SK-N-SH (cell line): ENCODE results near the gene STEAP3. TPM values are rescaled to one million over a fixed set of nuclear protein-coding genes. Genes with fewer than 3 reads are reported as not detected.

Experiments
- CTCF ChIA-PET: fragments of 300-600, 350-600 bp; formaldehyde crosslinking; extraction: SDS; loops from one replicate; lab custom pipeline; 2021; lab: Yijun Ruan, JAX
- POLR2A ChIA-PET: fragments of 350-600 bp; sonication (Branson Sonifier 250); formaldehyde crosslinking; extraction: SDS; loops from one replicate; lab custom pipeline; 2020; ENCODE audit warnings: antibody characterized with exemption, inconsistent platforms; lab: Yijun Ruan, JAX
- DNase-seq: peaks from one replicate; pipeline ENCODE4 v3.0.0; 2012
- H2AFZ ChIP-seq: fragments of 200-600 bp; sonication (generic); 2 replicates; pipeline ENCODE4 v1.8.1; 2016; ENCODE audit warnings: antibody characterized with exemption, mild to moderate bottlenecking, low read depth
- H3F3A ChIP-seq: fragments of 200-600 bp; sonication (generic); replicated peaks from 2 replicates; pipeline ENCODE3; 2016; ENCODE audit warnings: antibody characterized with exemption, mild to moderate bottlenecking; ENCODE audit not compliant: insufficient read depth
- H3K27ac ChIP-seq, 2 experiments: fragments of 200-500 bp in 1 of 2; fragments of 200-600 bp in 1 of 2; sonication (Bioruptor generic) in 1 of 2; sonication (generic), shearing (Covaris generic) in 1 of 2; 2 replicates each; pipeline versions ENCODE4 v1.5.1 to v1.6.1; 2014 to 2016; ENCODE audit warnings: low read depth in 2 of 2, inconsistent platforms in 1 of 2, low read length in 1 of 2, mild to moderate bottlenecking in 1 of 2, mixed read lengths in 1 of 2
- H3K27me3 ChIP-seq: fragments of 200-600 bp; sonication (generic), shearing (Covaris generic); 2 replicates; pipeline ENCODE4 v1.6.1; 2016; ENCODE audit warnings: mixed run types; ENCODE audit not compliant: insufficient read depth
- H3K36me3 ChIP-seq, 2 experiments: fragments of 200-500 bp in 1 of 2; fragments of 200-600 bp in 1 of 2; sonication (Bioruptor generic) in 1 of 2; sonication (generic) in 1 of 2; replicated peaks in 1 of 2; 2 replicates each; pipeline versions ENCODE3 to v1.5.1; 2014 to 2016; ENCODE audit warnings: low read length in 1 of 2, mild to moderate bottlenecking in 1 of 2; ENCODE audit not compliant: insufficient read depth in 2 of 2, control insufficient read depth in 1 of 2
- H3K4me1 ChIP-seq, 2 experiments: fragments of 200-500 bp in 1 of 2; fragments of 200-600 bp in 1 of 2; sonication (Bioruptor generic) in 1 of 2; sonication (generic), shearing (Covaris generic) in 1 of 2; 2 replicates each; pipeline versions ENCODE4 v1.5.1 to v1.6.1; 2014 to 2016; ENCODE audit warnings: low read depth in 1 of 2, low read length in 1 of 2, mixed run types in 1 of 2; ENCODE audit not compliant: insufficient read depth in 2 of 2, control insufficient read depth in 1 of 2
- H3K4me2 ChIP-seq: fragments of 200-600 bp; sonication (generic), shearing (Covaris generic); 2 replicates; pipeline ENCODE4 v1.6.1; 2017; ENCODE audit warnings: mixed run types
- H3K4me3 ChIP-seq, 2 experiments: fragments of 200-500 bp in 1 of 2; fragments of 200-600 bp in 1 of 2; sonication (Bioruptor generic) in 1 of 2; sonication (generic), shearing (Covaris generic) in 1 of 2; 2 replicates each; pipeline versions ENCODE4 v1.5.1 to v1.8.1; 2014 to 2016; ENCODE audit warnings: low read depth in 2 of 2, inconsistent platforms in 1 of 2, low read length in 1 of 2, mild to moderate bottlenecking in 1 of 2, mixed read lengths in 1 of 2, moderate library complexity in 1 of 2
- H3K79me2 ChIP-seq: fragments of 200-600 bp; sonication (generic); 2 replicates; pipeline ENCODE4 v1.8.1; 2017; ENCODE audit warnings: mild to moderate bottlenecking; ENCODE audit not compliant: insufficient read depth
- H3K9ac ChIP-seq: fragments of 200-600 bp; sonication (generic); 2 replicates; pipeline ENCODE4 v1.6.1; 2017; ENCODE audit warnings: mixed run types
- H3K9me2 ChIP-seq: fragments of 200-600 bp; sonication (generic); 2 replicates; pipeline ENCODE4 v1.6.1; 2017; ENCODE audit warnings: mixed run types
- H3K9me3 ChIP-seq: fragments of 200-600 bp; sonication (generic); 2 replicates; pipeline ENCODE4 v1.6.1; 2017; ENCODE audit warnings: mixed run types, mild to moderate bottlenecking, moderate library complexity
- H4K20me1 ChIP-seq: fragments of 200-600 bp; sonication (generic); 2 replicates; pipeline ENCODE4 v1.6.1; 2017; ENCODE audit warnings: mild to moderate bottlenecking, mixed run types; ENCODE audit not compliant: insufficient read depth
- CTCF ChIP-seq: fragments of 200-600 bp; sonication (generic); IDR thresholded peaks from 2 replicates; pipeline ENCODE4 v1.6.1; 2017; ENCODE audit warnings: antibody characterized with exemption, mild to moderate bottlenecking, moderate library complexity
- ELF1 ChIP-seq: IDR thresholded peaks from 2 replicates; pipeline ENCODE4 v1.4.0; 2012
- EZH2phosphoT487 ChIP-seq: fragments of 200-600 bp; sonication (generic); IDR thresholded peaks from 2 replicates; pipeline ENCODE4 v1.6.1; 2017; ENCODE audit warnings: low read depth, mixed run types, mild to moderate bottlenecking, antibody characterized with exemption, moderate library complexity, borderline replicate concordance
- FOSL2 ChIP-seq: IDR thresholded peaks from 2 replicates; pipeline ENCODE4 v1.4.0; 2012; ENCODE audit warnings: low read depth, mild to moderate bottlenecking, moderate library complexity, borderline replicate concordance
- FOXM1 ChIP-seq: IDR thresholded peaks from 2 replicates; pipeline ENCODE4 v1.4.0; 2012; ENCODE audit warnings: low read depth, mild to moderate bottlenecking
- GABPA ChIP-seq: IDR thresholded peaks from 2 replicates; pipeline ENCODE4 v1.4.0; 2012; ENCODE audit warnings: low read depth, mild to moderate bottlenecking
- IRF3 ChIP-seq: fragments of 150-350 bp; IDR thresholded peaks from 2 replicates; pipeline ENCODE4 v1.6.1; 2016; ENCODE audit warnings: mild to moderate bottlenecking, low read depth, low read length
- MAX ChIP-seq: IDR thresholded peaks from 2 replicates; pipeline ENCODE4 v1.4.0; 2012; ENCODE audit warnings: low read depth
- NRF1 ChIP-seq: IDR thresholded peaks from 2 replicates; pipeline ENCODE4 v1.6.1; 2012; ENCODE audit warnings: low read depth, mild to moderate bottlenecking, low read length
- RAD21 ChIP-seq: IDR thresholded peaks from 2 replicates; pipeline ENCODE4 v1.6.1; 2012; ENCODE audit warnings: mild to moderate bottlenecking, low read length
- RCOR1 ChIP-seq: fragments of 150-350 bp; IDR thresholded peaks from 2 replicates; pipeline ENCODE4 v1.6.1; 2017; ENCODE audit warnings: antibody characterized with exemption, low read length
- RFX5 ChIP-seq: IDR thresholded peaks from 2 replicates; pipeline ENCODE4 v1.6.1; 2012; ENCODE audit warnings: mild to moderate bottlenecking, improper control_type of control experiment, low read length
- RXRA ChIP-seq: IDR thresholded peaks from 2 replicates; pipeline ENCODE4 v1.4.0; 2012; ENCODE audit warnings: low read depth, mild to moderate bottlenecking, borderline replicate concordance
- SMC3 ChIP-seq: IDR thresholded peaks from 2 replicates; pipeline ENCODE4 v1.6.1; 2012; ENCODE audit warnings: low read depth, low read length, improper control_type of control experiment
- TEAD4 ChIP-seq: IDR thresholded peaks from 2 replicates; pipeline ENCODE4 v1.4.0; 2012; ENCODE audit warnings: mild to moderate bottlenecking, borderline replicate concordance; ENCODE audit not compliant: insufficient read depth
- USF1 ChIP-seq: IDR thresholded peaks from 2 replicates; pipeline ENCODE4 v1.4.0; 2012; ENCODE audit warnings: low read depth, borderline replicate concordance
- USF2 ChIP-seq: fragments of 150-350 bp; IDR thresholded peaks from 2 replicates; pipeline ENCODE4 v1.6.1; 2017; ENCODE audit warnings: antibody characterized with exemption, low read length, low read depth, borderline replicate concordance
- YY1 ChIP-seq: IDR thresholded peaks from 2 replicates; pipeline ENCODE4 v1.4.0; 2012; ENCODE audit warnings: low read depth, mild to moderate bottlenecking
- ZBTB33 ChIP-seq: IDR thresholded peaks from 2 replicates; pipeline ENCODE4 v1.4.0; 2012; ENCODE audit warnings: low read depth, borderline replicate concordance
- WGBS: methylation state at CpG from one replicate; pipeline ENCODE4 v1.1.6; 2017; ENCODE audit warnings: low lambda C conversion rate; 5-methylcytosine and 5-hydroxymethylcytosine counted together
- polyA plus RNA-seq, 3 experiments: library from polyadenylated mRNA; depleted of rRNA; stranded (reverse); fragments of >200 nt; gene quantifications; 2 replicates each; pipeline ENCODE4 v1.2.3, GENCODE V29; 2012

STEAP3 gene
- polyA plus RNA-seq, 1 of the 3 experiments (the other 2 are of a cell fraction), result 30.6 TPM

GRCh38 chr2:119249855-119250717 lies 26.5 kb downstream of the STEAP3 start (continued):
- TF ChIP-seq ZBTB33, result no peak
- TF ChIP-seq GABPA, result no peak
- no peak for TF ChIP-seq ELF1
- TF ChIP-seq RCOR1, result no peak
- no peak for TF ChIP-seq YY1
- no peak for TF ChIP-seq SMC3

- WGBS, result 97% methylated on average over 8 of the region's 10 CpGs
- no peaks in the 10 kb centered on the region for H3K27me3 ChIP-seq
- TF ChIP-seq EZH2phosphoT487 (no peak), IRF3 (no peak), ZBTB33 (no peak), RFX5 (no peak), USF2 (no peak), USF1 (no peak), GABPA (no peak), FOXM1 (no peak), YY1 (no peak), MAX (no peak), TEAD4 (no peak), NRF1 (no peak), RXRA (no peak), ELF1 (no peak), FOSL2 (no peak), RAD21 (no peak), RCOR1 (no peak), CTCF (no peak)
These were observed 27.2 kb downstream of the STEAP3 start for GRCh38 chr2:119250718-119251290.

More at GRCh38 chr2:119250718-119251290, 27.2 kb downstream of the STEAP3 start:
- H3F3A ChIP-seq, result peaks cover 38% of the 10 kb centered on the region
- POLR2A ChIA-PET, result no interaction called here
- H3K27ac ChIP-seq, result no peak overlapping the region
- H2AFZ ChIP-seq, result no peak overlapping the region
- peaks cover 1 to 32% of the 10 kb centered on the region in 2 experiments for H3K4me1 ChIP-seq
- peaks cover 2 to 4% of the 10 kb centered on the region in 2 experiments for H3K36me3 ChIP-seq
- H4K20me1 ChIP-seq, result no peaks in the 10 kb centered on the region
- no peak overlapping the region for H3K4me3 ChIP-seq
- CTCF ChIA-PET, result interaction anchor here (1.4 kb wide), 1 partner anchor 14 kb away, joined by 6 read pairs; no protein-coding TSS in a partner anchor
- H3K9me3 ChIP-seq, result no peaks in the 10 kb centered on the region
- no peaks in the 10 kb centered on the region for H3K79me2 ChIP-seq
- no peak overlapping the region for H3K4me2 ChIP-seq
- H3K9me2 ChIP-seq, result no peaks in the 10 kb centered on the region
- DNase-seq, result no peak
- no peak overlapping the region for H3K9ac ChIP-seq
